ENCODE results near the gene HS6ST3.

Gene HS6ST3

GRCh38 chr13:96068729-96069128, 21.2 kb upstream of the HS6ST3 start:
- Histone ChIP-seq H3K9ac (ENCODE audit: low read depth, low read length) (no peak overlapping the region), H3K27ac (ENCODE audit: low read depth, low read length) (no peak overlapping the region), H3K4me3 (ENCODE audit: low read length) (no peak overlapping the region), H3K4me1 (ENCODE audit: insufficient read depth, low read length) (no peaks in the 10 kb centered on the region), H3K36me3 (ENCODE audit: insufficient read depth, low read length) (no peaks in the 10 kb centered on the region), H3K9me3 (ENCODE audit: insufficient read depth, low read depth, low read length) (no peaks in the 10 kb centered on the region), H3K27me3 (ENCODE audit: insufficient read depth, low read length) (no peaks in the 10 kb centered on the region; the same call in 1 of the 2 replicates)
- 98% methylated on average over 2 of the region's 2 CpGs for WGBS

GRCh38 chr13:96071504-96071903, 18.4 kb upstream of the HS6ST3 start:
- H3K4me3 ChIP-seq (ENCODE audit: low read length) = no peak overlapping the region
- WGBS = 88% methylated on average over 6 of the region's 6 CpGs

GRCh38 chr13:96072392-96072791, 17.5 kb upstream of the HS6ST3 start:
- Histone ChIP-seq H3K4me1 (ENCODE audit: insufficient read depth, low read length) (no peaks in the 10 kb centered on the region), H3K9me3 (ENCODE audit: insufficient read depth, low read depth, low read length) (no peaks in the 10 kb centered on the region), H3K27ac (ENCODE audit: low read depth, low read length) (no peak overlapping the region), H3K27me3 (ENCODE audit: insufficient read depth, low read length) (no peaks in the 10 kb centered on the region), H3K9ac (ENCODE audit: low read depth, low read length) (no peak overlapping the region), H3K4me3 (ENCODE audit: low read length) (no peak overlapping the region), H3K36me3 (ENCODE audit: insufficient read depth, low read length) (no peaks in the 10 kb centered on the region)
- WGBS = 92% methylated on average over 2 of the region's 3 CpGs

More at GRCh38 chr13:96071504-96071903, 18.4 kb upstream of the HS6ST3 start:
- Histone ChIP-seq H3K9ac (ENCODE audit: low read depth, low read length) (no peak overlapping the region), H3K4me1 (ENCODE audit: insufficient read depth, low read length) (no peaks in the 10 kb centered on the region), H3K27ac (ENCODE audit: low read depth, low read length) (no peak overlapping the region), H3K27me3 (ENCODE audit: insufficient read depth, low read length) (no peaks in the 10 kb centered on the region), H3K9me3 (ENCODE audit: insufficient read depth, low read depth, low read length) (no peaks in the 10 kb centered on the region), H3K36me3 (ENCODE audit: insufficient read depth, low read length) (no peaks in the 10 kb centered on the region)

GRCh38 chr13:96075953-96076543, 13.9 kb upstream of the HS6ST3 start:
- Histone ChIP-seq H3K27ac (ENCODE audit: low read depth, low read length) (no peak overlapping the region), H3K9ac (ENCODE audit: low read depth, low read length) (no peak overlapping the region), H3K9me3 (ENCODE audit: insufficient read depth, low read depth, low read length) (no peaks in the 10 kb centered on the region), H3K4me1 (ENCODE audit: insufficient read depth, low read length) (no peaks in the 10 kb centered on the region), H3K27me3 (ENCODE audit: insufficient read depth, low read length) (no peaks in the 10 kb centered on the region), H3K36me3 (ENCODE audit: insufficient read depth, low read length) (no peaks in the 10 kb centered on the region), H3K4me3 (ENCODE audit: low read length) (no peak overlapping the region)
- WGBS = 85% methylated on average over 3 of the region's 3 CpGs

- WGBS = 94% methylated on average over 5 of the region's 5 CpGs
- no peaks in the 10 kb centered on the region for H3K9me3 ChIP-seq (ENCODE audit: insufficient read depth, low read depth, low read length)
- H3K27ac ChIP-seq (ENCODE audit: low read depth, low read length) = no peak overlapping the region
- no peak overlapping the region for H3K9ac ChIP-seq (ENCODE audit: low read depth, low read length)
- no peaks in the 10 kb centered on the region for H3K36me3 ChIP-seq (ENCODE audit: insufficient read depth, low read length)
- H3K4me1 ChIP-seq (ENCODE audit: insufficient read depth, low read length) = no peaks in the 10 kb centered on the region
- no peaks in the 10 kb centered on the region for H3K27me3 ChIP-seq (ENCODE audit: insufficient read depth, low read length)
- no peak overlapping the region for H3K4me3 ChIP-seq (ENCODE audit: low read length)
These were observed 9.2 kb upstream of the HS6ST3 start for GRCh38 chr13:96080676-96081075.

GRCh38 chr13:96081888-96082287, 8.0 kb upstream of the HS6ST3 start:
- H3K4me1 ChIP-seq (ENCODE audit: insufficient read depth, low read length) = no peaks in the 10 kb centered on the region
- H3K36me3 ChIP-seq (ENCODE audit: insufficient read depth, low read length) = no peaks in the 10 kb centered on the region
- H3K27ac ChIP-seq (ENCODE audit: low read depth, low read length) = no peak overlapping the region
- no peak overlapping the region for H3K4me3 ChIP-seq (ENCODE audit: low read length)
- H3K27me3 ChIP-seq (ENCODE audit: insufficient read depth, low read length) = peaks cover 3% of the 10 kb centered on the region; the same call in 1 of the 2 replicates
- H3K9ac ChIP-seq (ENCODE audit: low read depth, low read length) = no peak overlapping the region
- no peaks in the 10 kb centered on the region for H3K9me3 ChIP-seq (ENCODE audit: insufficient read depth, low read depth, low read length)
- 45% methylated on average over 2 of the region's 2 CpGs for WGBS

- Histone ChIP-seq H3K9ac (ENCODE audit: low read depth, low read length) (no peak overlapping the region), H3K9me3 (ENCODE audit: insufficient read depth, low read depth, low read length) (no peaks in the 10 kb centered on the region), H3K4me1 (ENCODE audit: insufficient read depth, low read length) (no peaks in the 10 kb centered on the region), H3K27ac (ENCODE audit: low read depth, low read length) (no peak overlapping the region), H3K36me3 (ENCODE audit: insufficient read depth, low read length) (no peaks in the 10 kb centered on the region), H3K27me3 (ENCODE audit: insufficient read depth, low read length) (peaks cover 10% of the 10 kb centered on the region), H3K4me3 (ENCODE audit: low read length) (no peak overlapping the region)
These were observed 7.3 kb upstream of the HS6ST3 start for GRCh38 chr13:96082640-96083039.

GRCh38 chr13:96086736-96087135, 3.2 kb upstream of the HS6ST3 start:
- Histone ChIP-seq H3K4me3 (ENCODE audit: low read length) (no peak overlapping the region), H3K27ac (ENCODE audit: low read depth, low read length) (no peak overlapping the region), H3K27me3 (ENCODE audit: insufficient read depth, low read length) (peaks cover 47% of the 10 kb centered on the region), H3K36me3 (ENCODE audit: insufficient read depth, low read length) (no peaks in the 10 kb centered on the region), H3K4me1 (ENCODE audit: insufficient read depth, low read length) (peaks cover 3% of the 10 kb centered on the region; the same call in 1 of the 2 replicates), H3K9me3 (ENCODE audit: insufficient read depth, low read depth, low read length) (no peaks in the 10 kb centered on the region), H3K9ac (ENCODE audit: low read depth, low read length) (no peak overlapping the region)
- 100% methylated on average over 1 of the region's 1 CpG for WGBS

- no peak overlapping the region for H3K27ac ChIP-seq (ENCODE audit: low read depth, low read length)
- peak overlapping the region; percentile 56 for H3K4me3 ChIP-seq (ENCODE audit: low read length)
- no peak overlapping the region for H3K9ac ChIP-seq (ENCODE audit: low read depth, low read length)
- peaks cover 71% of the 10 kb centered on the region for H3K27me3 ChIP-seq (ENCODE audit: insufficient read depth, low read length)
- H3K4me1 ChIP-seq (ENCODE audit: insufficient read depth, low read length) = peaks cover 3% of the 10 kb centered on the region; the same call in 1 of the 2 replicates
- WGBS = 80% methylated on average over 4 of the region's 4 CpGs
- no peaks in the 10 kb centered on the region for H3K9me3 ChIP-seq (ENCODE audit: insufficient read depth, low read depth, low read length)
- H3K36me3 ChIP-seq (ENCODE audit: insufficient read depth, low read length) = no peaks in the 10 kb centered on the region
These were observed 768 bp upstream of the HS6ST3 start for GRCh38 chr13:96089139-96089538.

- Histone ChIP-seq H3K27ac (ENCODE audit: low read depth, low read length) (no peak overlapping the region), H3K9me3 (ENCODE audit: insufficient read depth, low read depth, low read length) (no peaks in the 10 kb centered on the region), H3K9ac (ENCODE audit: low read depth, low read length) (no peak overlapping the region; the same call in 1 of the 2 replicates), H3K27me3 (ENCODE audit: insufficient read depth, low read length) (peaks cover 82% of the 10 kb centered on the region), H3K4me1 (ENCODE audit: insufficient read depth, low read length) (peaks cover 3% of the 10 kb centered on the region; the same call in 1 of the 2 replicates), H3K4me3 (ENCODE audit: low read length) (peak overlapping the region; percentile 56), H3K36me3 (ENCODE audit: insufficient read depth, low read length) (no peaks in the 10 kb centered on the region)
- under 1% methylated on average over 133 of the region's 133 CpGs for WGBS
These were observed 564 bp downstream of the HS6ST3 start for GRCh38 chr13:96090240-96091101.
